CD4-positive, alpha-beta T cell treated with Interferon alpha-2 for 1 hour (primary cell): ENCODE results near the gene SIX3.

Source experiments
- DNase-seq, 2 donors: peaks; one replicate each; pipeline ENCODE4 v3.0.0-alpha.2; 2020 to 2022

The SIX3 gene

DNA sequence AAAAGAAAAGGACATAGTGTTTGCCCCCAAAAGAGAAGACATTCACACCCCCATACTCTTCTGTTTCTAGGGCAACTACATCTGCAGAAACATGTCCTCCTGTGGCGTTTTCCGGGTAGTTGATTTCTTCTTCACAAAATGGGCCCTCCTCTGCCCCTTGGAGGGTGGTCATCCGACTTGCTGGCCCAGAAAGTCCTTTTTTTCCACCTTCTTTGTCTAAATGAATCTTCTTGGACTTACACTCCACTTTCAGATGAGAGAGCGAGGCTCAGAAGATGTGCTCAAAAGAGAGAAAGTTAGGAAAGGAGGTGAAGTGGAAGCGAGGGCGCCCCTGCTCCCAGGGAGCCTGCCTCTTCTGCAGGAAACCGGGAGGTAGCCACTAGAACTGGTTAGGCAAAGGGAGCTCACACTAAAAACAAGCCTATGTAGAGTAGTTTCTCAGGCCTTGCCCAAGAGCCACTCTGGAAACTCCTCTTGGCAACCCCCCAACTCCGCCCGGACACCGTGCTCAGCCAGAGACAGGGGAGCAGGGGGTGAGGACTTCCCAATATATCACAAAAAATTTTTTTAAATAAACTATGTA lies 10.2 kb upstream of the SIX3 start:
- no peak for DNase-seq

DNA sequence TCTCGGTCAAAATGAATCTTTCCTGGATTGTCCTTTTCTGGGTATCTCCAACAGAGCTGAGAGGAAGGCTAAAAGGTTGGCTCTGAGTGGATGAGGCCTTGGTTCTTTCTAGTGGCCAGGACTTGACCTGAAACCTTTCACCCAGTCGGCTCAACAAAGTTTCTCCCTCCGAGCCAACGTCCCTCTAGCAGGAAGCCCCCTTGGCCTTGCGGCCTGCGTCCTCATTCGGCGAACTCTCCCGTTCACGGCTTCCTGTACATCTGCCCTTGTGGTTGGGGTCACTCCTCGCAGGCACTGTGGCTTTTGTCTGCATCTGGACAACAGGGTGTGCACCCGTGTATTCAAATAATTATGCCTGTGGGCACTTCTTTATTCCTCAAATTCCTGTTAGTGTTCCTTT lies 9.4 kb upstream of the SIX3 start:
- no peak for DNase-seq

DNA sequence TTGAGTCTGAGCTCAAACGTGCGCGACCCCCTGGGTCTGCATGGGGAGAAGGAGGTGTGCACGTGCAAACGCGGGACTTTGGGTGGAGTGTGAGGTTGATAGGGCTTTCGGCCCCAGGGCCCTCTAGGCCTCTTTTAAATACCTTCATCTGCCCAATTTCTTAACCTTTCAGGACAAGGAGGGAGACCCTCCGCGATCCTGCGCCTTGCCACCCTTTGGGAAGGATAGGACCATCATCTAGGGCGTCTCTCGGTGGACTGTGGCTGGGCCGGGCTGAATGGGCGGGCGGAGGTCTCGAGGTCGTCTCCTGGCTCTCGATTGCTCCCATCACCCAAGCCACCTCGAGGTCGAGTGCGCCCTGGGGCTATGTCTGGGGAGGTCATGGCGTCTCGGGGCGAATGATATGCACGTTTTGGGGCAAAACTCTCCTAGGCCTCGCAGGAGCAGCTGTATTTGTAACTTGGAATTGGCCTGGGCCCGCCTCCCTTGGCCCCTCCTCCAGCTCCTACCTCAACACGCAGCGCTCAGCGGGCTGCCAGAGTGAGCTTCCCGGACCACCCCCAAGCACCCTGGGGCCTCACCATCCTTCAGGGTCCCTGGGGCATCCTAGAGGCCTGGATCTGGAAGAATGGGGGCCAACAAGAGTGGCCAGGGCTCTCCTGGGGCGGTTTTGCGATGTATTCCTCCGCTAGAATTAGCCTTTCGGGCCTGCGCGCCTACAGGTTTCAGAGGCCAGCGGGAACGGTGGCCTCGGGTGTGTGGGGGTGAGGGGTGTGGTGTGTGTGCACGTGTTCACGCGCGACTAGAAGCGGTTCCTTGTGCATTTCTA lies 8.7 kb upstream of the SIX3 start:
- no peak for DNase-seq

DNA sequence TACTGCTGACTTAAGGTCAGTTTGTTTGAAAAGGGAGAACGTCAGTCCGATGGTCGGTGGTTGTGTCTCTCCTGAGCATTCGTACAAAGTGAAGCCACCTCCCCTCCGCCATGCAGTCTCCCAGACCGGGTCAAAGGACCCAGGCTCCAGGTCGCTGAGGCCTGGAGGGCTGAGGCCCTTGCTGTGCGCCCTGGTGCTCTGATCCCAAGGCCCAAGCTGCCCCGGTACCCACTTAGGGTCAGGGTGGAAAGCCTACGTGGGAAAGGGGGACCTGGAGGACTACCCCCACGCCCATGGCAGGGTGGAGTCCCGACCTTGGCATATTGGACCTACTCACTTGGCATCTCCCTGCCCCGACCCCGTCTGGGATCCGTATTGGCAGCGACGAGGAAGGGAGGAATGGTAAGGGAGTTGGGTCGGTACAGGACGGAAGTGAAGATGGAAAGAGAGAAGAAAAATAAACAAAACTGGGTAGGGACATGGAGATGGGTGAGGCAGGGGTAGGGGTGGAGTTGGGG lies 8.0 kb upstream of the SIX3 start:
- no peak for DNase-seq

DNA sequence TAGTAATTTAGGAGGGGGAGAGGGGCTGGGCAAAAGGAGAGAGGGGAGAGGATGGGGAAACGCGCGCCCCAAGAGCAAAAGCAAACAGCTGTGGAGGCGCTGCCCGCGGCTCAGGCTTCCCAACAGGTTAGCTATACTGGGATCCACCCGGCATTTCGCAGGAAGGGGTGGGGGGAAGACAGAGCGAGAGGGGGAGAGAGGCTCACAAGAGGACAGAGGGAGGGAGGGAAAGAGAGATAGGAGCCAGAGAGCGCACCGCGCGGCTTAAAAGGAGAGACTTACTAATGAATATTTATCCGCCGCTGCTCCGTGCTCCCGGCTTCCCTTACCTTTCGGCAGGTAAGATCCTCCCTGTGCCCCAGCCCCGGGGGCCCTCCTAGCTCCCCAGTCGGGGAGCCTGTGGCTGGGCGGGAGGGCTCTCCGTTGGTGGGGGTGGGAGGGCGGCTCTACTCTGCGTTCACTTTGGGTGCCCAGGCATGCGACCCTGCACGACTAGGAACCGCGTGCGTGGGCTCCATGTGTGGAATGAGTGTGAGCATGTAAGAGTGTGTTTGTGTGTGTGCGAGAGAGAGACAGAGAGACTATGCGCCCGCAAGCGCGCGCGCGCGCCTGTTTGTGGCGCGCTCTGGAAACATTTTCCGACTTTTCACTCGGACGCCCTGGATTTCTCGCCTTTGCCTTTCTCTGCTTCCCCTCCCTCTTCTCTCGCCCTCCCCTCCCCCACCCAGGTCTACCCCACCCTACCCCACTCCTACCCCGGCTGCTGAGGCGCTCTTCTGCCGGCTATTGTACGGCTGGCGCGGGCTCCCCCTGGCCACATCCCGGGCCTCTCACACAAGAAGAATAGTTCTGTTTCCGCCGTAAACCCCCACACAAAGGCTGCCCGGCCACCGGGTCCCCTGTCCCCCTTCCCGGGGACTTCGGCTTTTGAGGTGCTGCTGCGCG lies 7.2 kb upstream of the SIX3 start:
- DNase-seq, result no peak

DNA sequence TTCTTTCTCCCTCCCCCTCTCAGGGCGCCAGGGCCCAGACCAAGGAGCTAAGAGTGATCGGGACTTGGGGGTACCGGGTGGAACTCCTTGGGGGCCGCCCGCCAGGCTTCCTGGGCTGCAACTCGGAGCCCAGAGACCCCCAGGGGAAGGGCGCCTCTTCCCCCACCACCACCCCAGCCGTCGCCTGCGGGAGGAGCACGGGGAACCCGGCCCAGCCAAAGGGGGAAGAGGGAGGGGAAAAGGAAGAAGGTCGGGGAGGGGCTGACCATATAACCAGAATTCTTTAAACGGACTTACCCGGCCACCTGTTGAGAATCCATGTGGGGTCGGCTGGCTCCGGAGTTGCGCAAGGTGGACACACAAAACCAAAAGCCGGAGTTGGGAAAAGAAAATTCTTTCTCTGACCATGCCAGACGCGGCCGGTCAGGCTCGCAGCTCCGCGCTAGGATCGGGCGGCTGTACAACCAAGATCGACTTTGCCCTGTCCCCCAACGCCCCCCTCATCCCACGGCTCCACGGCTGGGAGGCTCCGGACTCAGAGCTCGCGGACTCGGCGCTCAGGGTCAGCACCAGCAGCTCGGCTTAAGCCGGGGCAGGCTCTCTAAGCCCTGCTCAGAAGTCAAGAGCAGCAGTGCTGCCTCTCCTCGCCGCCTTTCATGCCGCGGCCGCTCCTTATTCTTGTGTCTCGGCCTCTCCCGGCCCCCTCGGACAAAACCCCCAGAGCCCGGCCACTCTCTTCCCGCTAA lies 6.3 kb upstream of the SIX3 start:
- DNase-seq, result no peak

DNA sequence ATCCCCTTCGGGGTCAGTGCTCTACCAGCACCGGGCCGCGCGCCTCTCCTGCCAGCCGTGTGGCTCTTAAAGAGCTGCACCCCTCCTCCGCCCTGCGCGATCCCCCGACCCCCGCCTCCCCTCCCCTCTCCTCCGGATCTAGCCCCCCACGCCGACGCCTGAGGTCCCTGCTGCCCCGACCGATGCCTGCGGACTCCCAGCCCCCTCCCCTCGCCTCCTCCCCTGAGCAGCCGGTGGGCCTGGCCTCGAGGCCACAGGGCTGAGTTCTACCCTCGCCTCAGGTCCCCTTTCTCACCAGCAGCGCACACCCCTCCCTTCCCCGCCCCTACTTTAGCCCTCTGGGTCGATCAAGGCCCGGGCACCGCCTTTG lies 5.8 kb upstream of the SIX3 start:
- DNase-seq, result no peak

DNA sequence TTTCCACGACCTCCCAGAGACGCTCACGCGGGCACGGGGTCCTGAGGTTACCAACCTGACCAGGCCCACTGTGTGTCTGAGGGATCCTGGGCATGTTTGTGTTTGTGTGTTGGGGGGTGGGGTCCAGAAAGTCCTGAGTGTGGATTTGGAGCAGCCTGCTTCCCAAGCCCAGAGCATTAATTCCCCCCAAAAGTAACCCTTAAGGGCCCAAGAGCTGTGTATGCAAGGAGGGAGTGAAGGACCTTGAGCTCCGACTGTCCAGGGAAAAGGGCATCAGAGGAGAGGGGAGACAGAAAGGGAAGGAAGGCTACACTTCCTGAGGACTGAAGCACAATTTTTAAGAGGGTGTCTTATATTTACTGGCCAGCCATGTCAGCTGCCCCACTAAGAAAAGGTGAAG lies 5.2 kb upstream of the SIX3 start:
- DNase-seq, result no peak

DNA sequence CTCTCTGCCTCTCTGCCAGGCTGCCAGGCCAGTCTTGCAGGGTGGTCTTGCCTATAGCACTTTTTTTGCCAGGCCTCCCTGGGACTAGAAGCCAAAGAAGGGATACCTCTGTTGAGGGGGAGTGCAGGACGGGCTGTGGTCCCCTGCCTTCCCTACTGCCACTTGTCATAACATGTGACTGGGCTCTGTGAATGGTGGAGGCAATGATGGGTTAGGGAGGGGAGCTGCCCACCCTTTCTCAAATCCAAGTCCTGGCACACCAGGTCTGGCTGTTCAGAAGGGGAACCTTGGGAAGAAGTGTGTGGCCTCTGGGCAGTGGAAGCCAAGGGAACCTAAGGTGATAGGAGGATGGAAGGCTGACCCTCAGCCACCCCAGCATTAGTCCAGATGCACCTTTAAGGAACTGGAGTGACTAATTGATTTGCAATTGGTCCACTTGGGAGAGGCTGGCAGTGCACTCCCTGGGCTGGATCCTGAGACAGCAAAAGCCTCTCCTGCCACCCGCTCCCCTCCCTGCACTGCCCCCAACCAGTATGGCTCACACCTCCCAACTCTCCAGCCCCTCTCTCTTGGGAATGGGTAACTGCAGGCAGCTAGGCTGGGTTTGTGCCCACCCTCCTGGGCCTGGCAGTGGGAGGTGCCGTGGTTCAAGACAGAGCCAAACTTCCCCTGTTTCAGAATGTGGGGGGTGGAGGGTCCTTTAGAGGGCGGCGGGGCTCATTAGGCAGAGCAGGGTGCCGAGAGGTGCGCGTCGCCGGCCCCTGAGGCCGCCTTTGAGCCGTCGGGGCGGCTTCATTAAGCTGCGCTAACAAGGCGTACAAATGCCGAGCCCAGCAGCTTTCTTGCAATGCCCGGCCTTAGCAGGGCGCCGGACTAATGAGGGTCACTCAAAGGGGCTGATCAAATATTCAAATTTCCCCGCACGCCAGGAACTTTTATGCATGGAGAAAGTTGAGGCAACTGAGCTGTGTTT lies 4.5 kb upstream of the SIX3 start:
- no peak for DNase-seq

DNA sequence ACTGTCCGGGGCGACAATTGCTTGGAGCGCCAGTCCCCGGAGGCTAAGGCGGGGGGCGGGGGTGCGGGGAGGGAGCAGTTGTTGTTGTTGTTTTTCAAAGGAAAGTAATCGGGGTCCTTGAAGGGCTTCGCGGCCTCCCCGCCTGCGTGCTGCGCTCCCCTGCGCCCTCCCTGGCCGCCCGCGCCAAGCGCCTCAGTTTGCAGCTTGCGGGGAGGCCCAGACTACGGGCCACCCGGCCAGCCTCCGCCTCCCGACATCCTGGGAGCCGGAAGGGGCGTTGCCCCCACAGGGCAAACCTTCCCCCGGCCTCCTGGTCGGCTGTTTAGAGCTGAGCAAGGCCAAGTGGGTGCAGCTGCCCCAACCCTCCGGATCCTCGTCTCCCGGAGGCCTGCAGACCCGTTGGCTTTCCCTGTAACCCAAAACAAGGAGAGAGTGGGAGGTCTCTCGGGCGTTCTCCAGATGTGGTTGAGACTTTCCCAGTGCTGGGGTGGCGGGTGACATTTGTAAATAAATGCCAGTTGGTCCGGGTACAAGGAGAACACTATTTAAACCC lies 3.7 kb upstream of the SIX3 start:
- DNase-seq, result no peak

DNA sequence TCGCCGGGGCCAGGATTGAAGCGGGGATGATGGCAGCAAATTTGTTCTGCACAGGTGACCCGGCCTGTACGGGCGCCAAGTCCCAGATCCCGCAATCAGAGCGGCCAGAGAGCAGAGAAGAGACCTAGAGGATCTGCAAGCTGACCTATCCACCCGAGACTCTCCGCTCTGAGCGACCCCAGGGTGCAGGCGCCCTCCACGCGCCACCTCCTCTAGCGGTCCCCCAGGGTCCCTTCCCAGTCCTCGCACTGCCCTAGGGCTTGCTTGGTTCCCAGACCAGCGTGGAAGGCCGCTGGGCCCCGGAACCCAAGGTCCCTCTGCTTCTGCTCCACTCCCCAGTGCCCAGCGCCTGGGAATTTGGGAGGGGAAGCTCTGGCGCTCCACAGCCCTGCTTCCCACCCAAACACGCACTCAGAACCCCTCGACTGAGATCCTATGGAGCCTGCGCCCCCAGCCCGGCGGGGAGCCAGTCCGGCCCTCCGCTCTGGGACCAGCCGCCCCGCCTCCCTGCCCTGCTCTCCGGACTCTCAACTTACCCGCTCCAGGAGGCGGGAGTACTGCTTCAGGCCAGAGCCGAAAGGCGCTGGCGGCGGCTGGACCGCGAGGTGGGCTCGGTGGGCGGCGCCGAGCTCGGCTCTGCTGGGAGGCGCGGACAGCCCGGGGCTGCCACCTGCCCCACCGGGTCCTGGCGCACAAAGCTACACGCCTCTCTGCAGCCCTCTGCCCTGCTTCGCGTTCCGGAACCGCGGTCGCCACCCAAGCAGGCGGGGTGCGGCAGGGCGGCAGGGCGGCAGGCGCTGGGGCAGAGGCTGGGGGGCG lies 3.0 kb upstream of the SIX3 start:
- DNase-seq, result no peak

DNA sequence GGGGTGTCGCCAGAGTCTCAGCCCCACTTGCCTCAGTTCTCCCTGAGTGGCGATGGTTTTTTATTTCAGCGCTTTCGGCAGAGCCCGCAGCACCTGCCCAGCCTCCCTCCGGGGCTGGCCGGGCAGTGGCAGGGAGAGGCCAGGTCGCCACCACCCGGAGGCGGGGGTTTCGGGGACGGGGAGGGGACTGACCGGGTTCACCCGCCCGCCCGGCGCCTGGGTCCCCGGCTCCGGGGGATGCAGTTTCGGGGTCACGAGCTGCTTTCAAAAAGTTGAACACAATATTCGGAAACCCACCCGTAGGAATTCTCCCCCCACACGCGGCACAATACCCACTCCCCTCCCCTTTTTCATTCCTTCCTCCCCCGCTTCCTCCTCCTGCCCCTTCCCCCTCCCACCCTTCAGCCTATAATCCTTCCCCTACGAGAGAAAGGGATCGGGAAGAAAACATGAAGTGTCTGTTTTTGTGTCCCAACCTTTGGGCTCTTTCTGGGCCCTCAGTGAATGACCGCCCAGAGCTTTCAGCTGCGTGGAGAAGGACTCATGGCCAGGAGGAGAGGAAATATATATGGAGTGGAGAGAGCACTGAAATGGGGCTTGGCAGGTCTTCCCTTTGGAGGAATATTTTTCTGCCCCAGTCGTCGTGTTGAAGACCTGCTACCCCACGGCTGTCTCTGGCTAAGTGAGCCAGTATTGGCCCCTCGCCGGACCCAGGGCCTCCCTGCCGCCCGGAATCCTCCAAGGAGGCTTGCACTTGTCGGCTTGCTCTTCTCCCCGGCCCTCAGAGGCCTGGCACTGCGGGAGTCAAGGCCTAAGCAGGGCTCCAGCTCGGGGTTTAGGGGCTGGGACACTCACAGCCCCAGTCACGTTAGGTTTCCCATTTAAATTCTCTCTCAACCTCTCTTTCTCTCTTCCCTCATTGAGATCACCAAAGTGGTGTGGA lies 2.1 kb upstream of the SIX3 start:
- no peak for DNase-seq

DNA sequence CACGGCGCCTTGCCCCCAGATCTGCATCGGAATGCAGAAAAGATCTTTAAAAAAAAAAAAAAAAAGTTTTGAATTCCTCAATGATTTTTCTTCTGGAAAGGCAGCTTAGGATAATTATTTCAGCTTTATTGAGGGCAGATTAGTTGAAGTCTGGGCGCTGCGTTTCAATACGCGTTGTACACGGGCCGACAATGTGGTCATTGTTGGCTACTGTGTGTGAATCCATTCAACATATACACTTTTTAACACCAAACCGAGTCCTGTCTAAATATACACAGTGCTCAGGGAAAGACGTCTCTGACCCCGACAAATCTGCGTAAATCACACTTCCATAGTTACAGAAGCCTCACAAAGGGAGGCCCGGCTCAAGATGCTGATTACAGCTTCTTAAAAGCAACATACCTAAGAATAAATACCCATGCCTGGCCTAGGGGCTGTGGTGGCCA lies 1.4 kb upstream of the SIX3 start:
- DNase-seq, result no peak

DNA sequence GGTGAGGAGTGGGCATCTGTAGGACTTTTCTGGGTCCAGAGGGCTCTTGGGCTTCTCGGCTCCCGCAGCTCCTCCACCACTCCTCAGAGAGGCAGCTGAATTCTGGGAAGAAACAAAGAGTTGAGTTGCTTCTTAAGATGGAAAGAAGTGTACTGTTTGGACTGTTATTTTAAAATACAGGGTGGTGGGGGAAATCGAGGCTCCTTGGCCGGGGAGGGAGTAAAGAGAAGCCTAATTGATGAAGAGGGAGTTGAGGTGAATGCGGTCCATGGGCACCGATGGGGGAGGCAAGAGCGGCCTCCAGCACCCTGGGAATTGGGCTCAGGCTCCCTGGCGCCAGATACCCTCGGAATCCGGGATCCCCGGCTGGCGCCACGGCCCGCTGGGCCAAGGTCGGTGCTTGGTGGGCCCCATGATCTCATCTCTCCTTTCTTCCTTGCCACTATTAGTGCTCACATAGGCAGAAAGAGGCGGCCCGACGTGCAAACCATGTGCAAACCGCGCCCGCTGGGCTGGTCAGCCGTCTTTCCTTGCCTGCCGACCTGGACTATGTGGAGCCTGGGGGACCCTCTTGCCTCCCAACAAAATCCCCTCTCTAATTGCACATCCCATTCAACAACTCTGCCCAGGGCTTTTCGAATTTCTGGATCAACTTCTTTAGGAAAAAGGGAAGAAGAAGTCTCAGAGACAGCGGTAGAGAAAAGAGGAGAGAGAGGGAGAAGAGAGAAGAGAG lies 604 bp upstream of the SIX3 start:
- no peak for DNase-seq

DNA sequence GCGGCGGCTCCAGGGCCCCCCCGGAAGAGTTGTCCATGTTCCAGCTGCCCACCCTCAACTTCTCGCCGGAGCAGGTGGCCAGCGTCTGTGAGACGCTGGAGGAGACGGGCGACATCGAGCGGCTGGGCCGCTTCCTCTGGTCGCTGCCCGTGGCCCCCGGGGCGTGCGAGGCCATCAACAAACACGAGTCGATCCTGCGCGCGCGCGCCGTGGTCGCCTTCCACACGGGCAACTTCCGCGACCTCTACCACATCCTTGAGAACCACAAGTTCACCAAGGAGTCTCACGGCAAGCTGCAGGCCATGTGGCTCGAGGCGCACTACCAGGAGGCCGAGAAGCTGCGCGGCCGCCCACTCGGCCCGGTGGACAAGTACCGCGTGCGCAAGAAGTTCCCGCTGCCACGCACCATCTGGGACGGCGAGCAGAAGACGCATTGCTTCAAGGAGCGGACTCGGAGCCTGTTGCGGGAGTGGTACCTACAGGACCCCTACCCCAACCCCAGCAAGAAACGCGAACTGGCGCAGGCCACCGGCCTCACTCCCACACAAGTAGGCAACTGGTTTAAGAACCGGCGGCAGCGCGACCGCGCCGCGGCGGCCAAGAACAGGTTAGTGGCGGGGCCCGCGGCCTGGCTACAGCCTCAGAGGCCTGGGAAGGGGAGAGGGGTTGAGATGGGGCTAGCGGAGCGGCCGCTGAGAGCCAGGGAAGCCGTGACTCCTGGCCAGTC lies 965 bp downstream of the SIX3 start:
- DNase-seq, result no peak

DNA sequence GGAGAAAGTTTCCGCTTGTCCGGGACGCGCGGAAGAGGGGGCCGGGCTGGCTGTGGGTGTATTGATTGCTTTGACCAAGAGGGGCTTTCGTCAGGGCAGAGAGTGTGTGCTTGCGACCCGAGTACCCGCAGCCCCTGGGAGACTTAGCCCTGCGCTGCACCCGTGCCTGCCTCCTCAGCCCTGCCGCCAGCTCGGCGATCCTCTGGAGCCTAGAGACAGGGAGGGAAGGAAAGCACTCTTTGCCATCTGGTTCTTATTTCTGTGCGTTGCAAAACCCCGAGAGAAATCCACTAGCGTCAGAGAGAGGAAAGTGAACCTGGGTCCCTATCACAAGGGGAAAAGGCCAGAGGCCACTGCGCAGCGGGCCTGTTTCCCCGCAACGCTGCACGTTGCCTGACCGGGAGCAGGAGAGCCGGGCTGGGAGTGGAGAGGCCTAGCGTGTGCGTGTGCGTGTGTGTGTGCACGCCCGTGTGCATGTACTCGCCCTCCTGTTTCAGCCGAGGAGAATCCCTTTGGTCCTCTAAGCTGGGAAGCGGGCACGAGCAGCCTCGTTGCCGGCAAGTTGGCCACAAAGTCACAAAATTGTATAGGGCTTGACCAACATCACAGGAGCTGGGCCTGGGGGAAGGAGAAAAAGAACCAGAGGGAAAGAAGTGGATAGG lies 1.7 kb downstream of the SIX3 start:
- DNase-seq, result no peak

DNA sequence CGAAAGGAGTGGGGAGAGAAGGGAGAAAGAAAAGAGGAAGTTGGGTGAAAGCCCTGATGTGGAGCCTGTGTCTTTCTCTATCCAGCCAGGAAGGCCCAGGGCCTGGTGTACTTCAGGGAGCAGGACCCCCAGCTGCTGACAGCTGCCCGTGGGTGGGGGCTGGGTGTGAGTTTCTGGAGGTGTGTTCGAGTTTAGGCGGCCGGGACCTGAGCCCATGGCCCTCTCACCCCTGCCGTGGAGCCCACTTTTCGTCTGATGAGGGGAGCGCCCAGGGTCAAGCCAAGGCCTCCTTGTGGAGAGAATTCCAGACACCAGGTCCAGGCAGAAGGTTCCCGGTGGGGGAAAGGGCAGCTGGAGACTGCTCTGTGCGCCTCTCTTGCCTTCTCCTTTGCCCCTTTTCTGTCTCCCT lies 2.2 kb downstream of the SIX3 start:
- no peak for DNase-seq
